ENCODE data around the gene TNFRSF18. TPM values are rescaled to one million over a fixed set of nuclear protein-coding genes. Genes with fewer than 3 reads are reported as not detected.

The TNFRSF18 gene
- polyA plus RNA-seq, 1 experiment, result 0.40 TPM

- DNase-seq (ENCODE audit: low read depth), result no peak
- no peak overlapping the region for H3K4me3 ChIP-seq (ENCODE audit: low read depth, low read length)
- ChIA-PET CTCF (interaction anchor here (0.8 kb wide), 1 partner anchor 73 kb away, joined by 3 read pairs; no protein-coding TSS in a partner anchor), POLR2A (no interaction called here)
- no peak for TF ChIP-seq CTCF (IDR thresholded peaks at IDR 0.05; ENCODE audit: insufficient read depth, low read depth, low read length)
- no peaks in the 10 kb centered on the region; the same call in 1 of the 2 replicates for H3K36me3 ChIP-seq (ENCODE audit: control insufficient read depth, insufficient read depth, low read length)
- no peaks in the 10 kb centered on the region for H3K27me3 ChIP-seq (ENCODE audit: control insufficient read depth, insufficient read depth, low read length)
Measured at GRCh38 chr1:1242461-1243265, 36.3 kb upstream of the TNFRSF18 start.

GRCh38 chr1:1241588-1242219 lies 35.3 kb upstream of the TNFRSF18 start:
- no peaks in the 10 kb centered on the region for H3K27me3 ChIP-seq (ENCODE audit: control insufficient read depth, insufficient read depth, low read length)
- no peak for TF ChIP-seq CTCF (IDR thresholded peaks at IDR 0.05; ENCODE audit: insufficient read depth, low read depth, low read length)
- ChIA-PET POLR2A (no interaction called here), CTCF (interaction anchor here (0.8 to 1.8 kb wide), 3 partner anchors 72 to 240 kb away, joined by 3 to 5 read pairs (median 3); no protein-coding TSS in a partner anchor)
- H3K36me3 ChIP-seq (ENCODE audit: control insufficient read depth, insufficient read depth, low read length), result no peaks in the 10 kb centered on the region; the same call in 1 of the 2 replicates
- DNase-seq (ENCODE audit: low read depth), result no peak
- no peak overlapping the region for H3K4me3 ChIP-seq (ENCODE audit: low read depth, low read length)

- no peak for DNase-seq (ENCODE audit: low read depth)
- CTCF ChIA-PET, result interaction anchor here (1.2 to 1.8 kb wide), 2 partner anchors 119 to 240 kb away, joined by 3 to 5 read pairs; no protein-coding TSS in a partner anchor
- TF ChIP-seq CTCF (IDR thresholded peaks at IDR 0.05; ENCODE audit: insufficient read depth, low read depth, low read length), result no peak
- H3K4me3 ChIP-seq (ENCODE audit: low read depth, low read length), result no peak overlapping the region
- POLR2A ChIA-PET, result no interaction called here
- no peaks in the 10 kb centered on the region for H3K27me3 ChIP-seq (ENCODE audit: control insufficient read depth, insufficient read depth, low read length)
- no peaks in the 10 kb centered on the region; the same call in 1 of the 2 replicates for H3K36me3 ChIP-seq (ENCODE audit: control insufficient read depth, insufficient read depth, low read length)
Measured at GRCh38 chr1:1240822-1241587, 34.6 kb upstream of the TNFRSF18 start.

- H3K4me3 ChIP-seq (ENCODE audit: low read depth, low read length), result no peak overlapping the region
- no peaks in the 10 kb centered on the region; the same call in 1 of the 2 replicates for H3K36me3 ChIP-seq (ENCODE audit: control insufficient read depth, insufficient read depth, low read length)
- CTCF ChIA-PET, result interaction anchor here (1.3 to 1.8 kb wide), 3 partner anchors 10 to 118 kb away, joined by 4 to 5 read pairs (median 5); no protein-coding TSS in a partner anchor
- DNase-seq (ENCODE audit: low read depth), result no peak
- POLR2A ChIA-PET, result no interaction called here
- TF ChIP-seq CTCF (IDR thresholded peaks at IDR 0.05; ENCODE audit: insufficient read depth, low read depth, low read length), result no peak
- no peaks in the 10 kb centered on the region for H3K27me3 ChIP-seq (ENCODE audit: control insufficient read depth, insufficient read depth, low read length)
Measured at GRCh38 chr1:1240348-1240732, 33.9 kb upstream of the TNFRSF18 start.
